ENCODE measurements around the gene ARL16. TPM values are rescaled to one million over a fixed set of nuclear protein-coding genes. Genes with fewer than 3 reads are reported as not detected.
A peak's percentile ranks its signal among the peaks of the same experiment; 100 is the strongest.

Gene ARL16
- total RNA-seq, 6 experiments from 2014 or later = 5.3 to 16.8 (median 11.1) TPM

- intact Hi-C loops (cut with DNase I) = loop anchor here in 1 of 2 donors (5.0 kb wide), 1 partner anchor 35 kb away; no protein-coding TSS in a partner anchor
- 93% methylated on average over 3 of the region's 54 CpGs for WGBS (ENCODE audit: insufficient coverage, low coverage, low lambda C conversion rate, missing lambda C conversion rate)
- Histone ChIP-seq H3K4me3 (no peak overlapping the region), H3K4me1 (peaks cover 0 to 32% (median 12%) of the 10 kb centered on the region in 4 donors), H3K9me3 (no peaks in the 10 kb centered on the region), H3K36me3 (peaks cover 0 to 35% (median 12%) of the 10 kb centered on the region in 4 donors), H3K27ac (no peak overlapping the region), H3K27me3 (no peaks in the 10 kb centered on the region)
- ATAC-seq (no peak), DNase-seq (no peak)
- TF ChIP-seq CTCF (IDR thresholded peaks at IDR 0.05) (no peak), POLR2A (IDR thresholded peaks at IDR 0.05) (no peak)
These were observed 23.4 kb upstream of the ARL16 start for GRCh38 chr17:81706757-81707624.

- no peak overlapping the region for H3K4me3 ChIP-seq
- no peak overlapping the region for H3K27ac ChIP-seq
- DNase-seq = peak in 1 of 3 donors; percentile 43
- no peaks in the 10 kb centered on the region for H3K9me3 ChIP-seq
- H3K36me3 ChIP-seq = peaks cover 0 to 42% (median 15%) of the 10 kb centered on the region in 4 donors
- no peaks in the 10 kb centered on the region for H3K27me3 ChIP-seq
- TF ChIP-seq CTCF (IDR thresholded peaks at IDR 0.05) (no peak), POLR2A (IDR thresholded peaks at IDR 0.05) (no peak)
- intact Hi-C loops (cut with DNase I) = loop anchor here in 1 of 2 donors (5.0 kb wide), 1 partner anchor 34 kb away; no protein-coding TSS in a partner anchor
- peaks cover 0 to 36% (median 16%) of the 10 kb centered on the region in 4 donors for H3K4me1 ChIP-seq
- ATAC-seq = no peak
- 90% methylated on average over 11 of the region's 17 CpGs for WGBS (ENCODE audit: insufficient coverage, low coverage, low lambda C conversion rate, missing lambda C conversion rate)
These were observed 22.6 kb upstream of the ARL16 start for GRCh38 chr17:81706232-81706611.

GRCh38 chr17:81705518-81706231 is 22.1 kb upstream of the ARL16 start:
- Histone ChIP-seq H3K27me3 (no peaks in the 10 kb centered on the region), H3K36me3 (peaks cover 0 to 47% (median 15%) of the 10 kb centered on the region in 4 donors), H3K9me3 (no peaks in the 10 kb centered on the region), H3K27ac (no peak overlapping the region), H3K4me3 (no peak overlapping the region), H3K4me1 (peaks cover 0 to 36% (median 15%) of the 10 kb centered on the region in 4 donors)
- ATAC-seq = no peak
- peak in 1 of 3 donors; percentile 44 for DNase-seq
- WGBS (ENCODE audit: insufficient coverage, low coverage, low lambda C conversion rate, missing lambda C conversion rate) = 91% methylated on average over 17 of the region's 30 CpGs
- TF ChIP-seq POLR2A (IDR thresholded peaks at IDR 0.05) = no peak
- no peak for TF ChIP-seq CTCF (IDR thresholded peaks at IDR 0.05)
- intact Hi-C loops (cut with DNase I) = loop anchor here in 1 of 2 donors (5.0 kb wide), 1 partner anchor 33 kb away; no protein-coding TSS in a partner anchor

GRCh38 chr17:81703747-81704654 is 20.4 kb upstream of the ARL16 start:
- H3K27ac ChIP-seq = peak overlapping the region; percentile 84 to 92 (median 91)
- no peak for DNase-seq
- intact Hi-C loops (cut with DNase I) = no loop called here
- peaks cover 0 to 52% (median 15%) of the 10 kb centered on the region in 4 donors for H3K36me3 ChIP-seq
- 7% methylated on average over 18 of the region's 27 CpGs for WGBS (ENCODE audit: insufficient coverage, low coverage, low lambda C conversion rate, missing lambda C conversion rate)
- H3K27me3 ChIP-seq = no peaks in the 10 kb centered on the region
- H3K4me3 ChIP-seq = peak overlapping the region; percentile 95 to 100 (median 99)
- H3K9me3 ChIP-seq = no peaks in the 10 kb centered on the region
- TF ChIP-seq POLR2A (IDR thresholded peaks at IDR 0.05) (no peak), CTCF (IDR thresholded peaks at IDR 0.05) (no peak)
- H3K4me1 ChIP-seq = peaks cover 0 to 28% (median 9%) of the 10 kb centered on the region in 4 donors
- ATAC-seq = peak in 3 of 4 donors; percentile 13 to 34 (median 26)

All from right lobe of liver (tissue), 6 donors.